Vagina (tissue), 2 donors: ENCODE data around the gene PNPT1. TPM values are rescaled to one million over a fixed set of nuclear protein-coding genes. Genes with fewer than 3 reads are reported as not detected.

Experiments
- DNase-seq, 2 donors: peaks; one replicate each; pipeline ENCODE4 v3.0.0-alpha.2; 2017; ENCODE audit errors: extremely low spot score in 2 of 2
- H3K27ac ChIP-seq: fragments of 200-600 bp; sonication (generic); one replicate; pipeline ENCODE4 v1.5.1; 2019
- H3K27me3 ChIP-seq: fragments of 200-600 bp; sonication (generic); one replicate; pipeline ENCODE4 v1.5.1; 2019
- H3K36me3 ChIP-seq, 2 donors: fragments of 200-600 bp; sonication (generic); one replicate each; pipeline ENCODE4 v1.5.1; 2017 to 2019
- H3K4me1 ChIP-seq: fragments of 200-600 bp; sonication (generic); one replicate; pipeline ENCODE4 v1.5.1; 2019
- H3K4me3 ChIP-seq, 2 donors: fragments of 200-600 bp; sonication (generic); 1 replicate in 1 of 2; 2 replicates in 1 of 2; pipeline ENCODE4 v1.5.1; 2016 to 2019
- H3K9me3 ChIP-seq: fragments of 200-600 bp; sonication (generic); one replicate; pipeline ENCODE4 v1.5.1; 2019
- POLR2A ChIP-seq, 2 donors: fragments of 450-650 bp; IDR thresholded peaks; one replicate each; pipeline ENCODE4 v1.6.1; 2017; ENCODE audit warnings: antibody characterized with exemption in 2 of 2, mild to moderate bottlenecking in 2 of 2, moderate library complexity in 2 of 2
- POLR2AphosphoS5 ChIP-seq, 2 donors: sonication (generic); formaldehyde crosslinking; IDR thresholded peaks; one replicate each; pipeline ENCODE4 v1.9.0; 2017; ENCODE audit warnings: antibody characterized with exemption in 2 of 2, mild to moderate bottlenecking in 2 of 2, low read depth in 1 of 2; ENCODE audit not compliant: insufficient read depth in 1 of 2
- intact Hi-C: fragments of 100-400 bp; cut with DNase I; formaldehyde crosslinking; loops from one replicate; pipeline ENCODE4 v1.15.1; 2023
- total RNA-seq: library from RNA; depleted of rRNA; stranded (reverse); fragments of >200 nt; gene quantifications from one replicate; pipeline ENCODE4 v1.2.3, GENCODE V29; 2016
- TF ChIP-seq, protein P1 (sequence below), 3 experiments: fragments of 450-650 bp in 2 of 3; fragments of 200-600 bp in 1 of 3; sonication (generic) in 1 of 3; IDR thresholded peaks; one replicate each; pipeline ENCODE4 v1.5.1; 2017 to 2019; ENCODE audit warnings: antibody characterized with exemption in 3 of 3, mild to moderate bottlenecking in 2 of 3, moderate library complexity in 2 of 3

The PNPT1 gene
- total RNA-seq, 1 donor from 2014 or later, result 40.5 TPM

DNA sequence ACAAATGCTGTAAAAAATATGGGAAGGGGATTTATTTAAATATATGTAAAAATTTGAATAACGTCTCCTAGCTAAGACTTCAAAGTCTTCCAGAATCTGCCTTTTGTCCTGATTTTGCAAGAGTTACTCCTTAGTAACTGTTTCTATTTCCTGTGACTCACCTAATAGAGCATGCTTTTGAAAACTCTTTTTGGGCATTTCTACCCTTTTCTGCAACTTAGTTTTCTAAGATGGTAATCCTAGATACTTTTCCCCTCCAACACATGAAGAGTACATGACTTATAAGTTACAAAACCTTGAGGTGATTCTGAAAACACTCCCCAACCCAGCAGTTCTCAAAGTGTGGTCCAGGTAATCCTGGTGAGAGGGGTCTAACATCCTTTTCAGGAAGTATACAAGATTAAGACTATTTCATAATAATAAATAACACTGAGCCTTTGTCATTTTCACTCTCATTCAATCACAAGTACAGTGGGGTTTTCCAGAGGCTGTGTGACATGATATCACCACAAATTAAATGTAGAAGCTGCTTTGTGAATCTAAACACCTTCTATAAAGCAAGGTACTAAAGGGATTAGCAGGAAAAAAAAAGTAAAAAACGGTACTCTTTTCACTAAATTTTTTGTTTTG, 108.1 kb downstream of the PNPT1 start:
- H3K36me3 ChIP-seq, result peaks cover 0 to 10% of the 10 kb centered on the region in 2 donors
- H3K27me3 ChIP-seq, result no peaks in the 10 kb centered on the region
- H3K9me3 ChIP-seq, result no peaks in the 10 kb centered on the region
- intact Hi-C loops, result no loop called here
- no peak for DNase-seq
- H3K4me1 ChIP-seq, result peaks cover 16% of the 10 kb centered on the region
- no peak overlapping the region for H3K4me3 ChIP-seq
- TF ChIP-seq, protein P1, sequence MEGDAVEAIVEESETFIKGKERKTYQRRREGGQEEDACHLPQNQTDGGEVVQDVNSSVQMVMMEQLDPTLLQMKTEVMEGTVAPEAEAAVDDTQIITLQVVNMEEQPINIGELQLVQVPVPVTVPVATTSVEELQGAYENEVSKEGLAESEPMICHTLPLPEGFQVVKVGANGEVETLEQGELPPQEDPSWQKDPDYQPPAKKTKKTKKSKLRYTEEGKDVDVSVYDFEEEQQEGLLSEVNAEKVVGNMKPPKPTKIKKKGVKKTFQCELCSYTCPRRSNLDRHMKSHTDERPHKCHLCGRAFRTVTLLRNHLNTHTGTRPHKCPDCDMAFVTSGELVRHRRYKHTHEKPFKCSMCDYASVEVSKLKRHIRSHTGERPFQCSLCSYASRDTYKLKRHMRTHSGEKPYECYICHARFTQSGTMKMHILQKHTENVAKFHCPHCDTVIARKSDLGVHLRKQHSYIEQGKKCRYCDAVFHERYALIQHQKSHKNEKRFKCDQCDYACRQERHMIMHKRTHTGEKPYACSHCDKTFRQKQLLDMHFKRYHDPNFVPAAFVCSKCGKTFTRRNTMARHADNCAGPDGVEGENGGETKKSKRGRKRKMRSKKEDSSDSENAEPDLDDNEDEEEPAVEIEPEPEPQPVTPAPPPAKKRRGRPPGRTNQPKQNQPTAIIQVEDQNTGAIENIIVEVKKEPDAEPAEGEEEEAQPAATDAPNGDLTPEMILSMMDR (IDR thresholded peaks at IDR 0.05), result no peak
- no peak for TF ChIP-seq POLR2AphosphoS5 (IDR thresholded peaks at IDR 0.05; ENCODE audit: insufficient read depth in 1 of 2, low read depth in 1 of 2)
- TF ChIP-seq POLR2A (IDR thresholded peaks at IDR 0.05), result no peak
- no peak overlapping the region for H3K27ac ChIP-seq

Other genes with a start within 250 kb of the PNPT1 start
- gene CFAP36, start 174.1 kb downstream of the PNPT1 start, total RNA-seq, result 20.9 TPM
- gene PPP4R3B, start 76.2 kb downstream of the PNPT1 start, total RNA-seq, result 44.9 TPM
- 235 TPM for gene EFEMP1, start 229.9 kb upstream of the PNPT1 start, total RNA-seq